ENCODE measurements around the gene RANGAP1. TPM values are rescaled to one million over a fixed set of nuclear protein-coding genes. Genes with fewer than 3 reads are reported as not detected.
"Not testable (repeated sequence)": the region's sequence is repeated elsewhere in the genome, so short reads cannot be mapped to it uniquely, and the experiment has no call there.

RANGAP1 gene
- total RNA-seq, 4 donors from 2014 or later = 18.7 to 38.7 (median 35.6) TPM

DNA sequence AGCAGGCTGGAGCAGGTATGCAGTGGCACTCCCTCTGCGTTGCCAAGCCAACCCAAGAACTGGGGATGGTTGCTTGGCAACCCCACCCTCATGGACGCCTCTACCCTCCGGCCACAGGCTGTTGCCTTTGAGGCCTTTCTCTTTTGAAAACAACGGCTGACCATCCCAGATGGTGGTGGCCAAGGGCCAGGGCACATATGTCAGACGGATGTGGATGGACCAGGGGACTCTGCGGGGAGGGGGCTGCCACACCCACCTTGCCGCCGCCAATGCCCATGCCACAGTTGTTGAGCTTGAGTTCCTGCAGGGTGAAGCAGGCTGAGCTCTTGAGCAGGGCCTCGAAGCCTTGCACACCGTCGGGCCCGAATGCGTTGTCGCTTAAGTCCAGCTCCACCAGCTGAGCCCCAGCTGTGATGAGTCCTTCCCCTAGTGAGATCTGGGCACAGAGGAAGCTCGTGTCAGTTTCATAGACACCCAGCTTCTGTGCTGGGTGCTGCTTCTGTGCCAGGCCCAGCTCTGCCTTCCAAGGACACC, 21.5 kb downstream of the RANGAP1 start:
- Histone ChIP-seq H3K27ac (no peak overlapping the region), H3K27me3 (no peaks in the 10 kb centered on the region), H3K9me3 (no peaks in the 10 kb centered on the region), H3K4me1 (no peaks in the 10 kb centered on the region), H3K4me3 (no peak overlapping the region), H3K36me3 (no peaks in the 10 kb centered on the region)
- TF ChIP-seq CTCF (IDR thresholded peaks at IDR 0.05) (no peak), POLR2A (IDR thresholded peaks at IDR 0.05) (no peak)
- intact Hi-C loops (cut with DNase I; ENCODE audit: low total_unique reads) = no loop called here
- DNase-seq = no peak

DNA sequence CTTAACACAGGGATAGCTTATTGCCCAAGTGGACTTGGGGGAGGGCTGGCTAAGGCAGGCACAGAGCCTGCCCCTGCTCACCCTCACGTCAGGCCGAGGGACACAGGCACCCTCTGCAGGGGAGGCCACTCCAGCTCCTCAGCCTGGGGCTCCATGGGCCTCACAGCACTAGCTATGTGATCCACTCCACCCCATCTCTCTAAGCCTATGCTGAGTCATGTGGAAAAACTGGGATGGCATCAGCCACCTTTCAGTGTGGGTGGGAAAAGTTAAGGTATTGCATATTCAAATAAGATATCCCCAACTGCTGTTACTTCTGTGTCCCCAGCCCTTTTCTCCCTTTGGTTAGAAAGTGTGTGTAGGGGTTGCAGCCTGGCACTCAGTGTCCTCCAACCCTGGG, 22.3 kb downstream of the RANGAP1 start:
- Histone ChIP-seq H3K27me3 (no peaks in the 10 kb centered on the region), H3K4me3 (no peak overlapping the region), H3K36me3 (no peaks in the 10 kb centered on the region), H3K9me3 (no peaks in the 10 kb centered on the region), H3K4me1 (no peaks in the 10 kb centered on the region), H3K27ac (no peak overlapping the region)
- TF ChIP-seq POLR2A (IDR thresholded peaks at IDR 0.05) (no peak), CTCF (IDR thresholded peaks at IDR 0.05) (no peak)
- DNase-seq = no peak
- intact Hi-C loops (cut with DNase I; ENCODE audit: low total_unique reads) = no loop called here

DNA sequence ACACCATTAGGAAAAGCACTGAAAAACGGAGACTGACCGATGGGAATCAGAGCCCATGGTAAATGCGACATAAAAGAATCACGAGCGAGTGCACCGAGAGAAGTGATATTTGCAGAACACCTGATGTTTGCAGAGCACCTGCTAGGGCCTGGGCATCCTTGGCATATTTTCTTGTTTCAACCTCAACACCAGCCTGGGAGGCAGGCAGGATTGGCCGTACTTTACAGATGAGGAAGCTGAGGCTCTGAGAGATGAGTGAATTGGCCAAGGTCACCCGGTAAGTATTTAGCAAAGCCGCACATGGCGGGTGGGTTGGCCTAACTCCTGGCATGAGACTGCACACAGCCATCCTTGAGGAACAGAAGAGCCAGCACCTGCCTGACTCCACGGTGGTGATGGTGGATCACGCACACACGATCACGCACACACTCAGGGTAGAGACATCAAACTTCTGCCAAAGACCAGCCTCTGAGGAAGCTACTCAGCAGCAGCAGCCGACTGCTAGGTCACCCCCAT, 23.7 kb downstream of the RANGAP1 start:
- TF ChIP-seq CTCF (IDR thresholded peaks at IDR 0.05) (no peak), POLR2A (IDR thresholded peaks at IDR 0.05) (no peak)
- Histone ChIP-seq H3K36me3 (no peaks in the 10 kb centered on the region), H3K27ac (no peak overlapping the region), H3K27me3 (no peaks in the 10 kb centered on the region), H3K4me1 (no peaks in the 10 kb centered on the region), H3K4me3 (no peak overlapping the region), H3K9me3 (no peaks in the 10 kb centered on the region)
- DNase-seq = no peak
- intact Hi-C loops (cut with DNase I; ENCODE audit: low total_unique reads) = no loop called here

DNA sequence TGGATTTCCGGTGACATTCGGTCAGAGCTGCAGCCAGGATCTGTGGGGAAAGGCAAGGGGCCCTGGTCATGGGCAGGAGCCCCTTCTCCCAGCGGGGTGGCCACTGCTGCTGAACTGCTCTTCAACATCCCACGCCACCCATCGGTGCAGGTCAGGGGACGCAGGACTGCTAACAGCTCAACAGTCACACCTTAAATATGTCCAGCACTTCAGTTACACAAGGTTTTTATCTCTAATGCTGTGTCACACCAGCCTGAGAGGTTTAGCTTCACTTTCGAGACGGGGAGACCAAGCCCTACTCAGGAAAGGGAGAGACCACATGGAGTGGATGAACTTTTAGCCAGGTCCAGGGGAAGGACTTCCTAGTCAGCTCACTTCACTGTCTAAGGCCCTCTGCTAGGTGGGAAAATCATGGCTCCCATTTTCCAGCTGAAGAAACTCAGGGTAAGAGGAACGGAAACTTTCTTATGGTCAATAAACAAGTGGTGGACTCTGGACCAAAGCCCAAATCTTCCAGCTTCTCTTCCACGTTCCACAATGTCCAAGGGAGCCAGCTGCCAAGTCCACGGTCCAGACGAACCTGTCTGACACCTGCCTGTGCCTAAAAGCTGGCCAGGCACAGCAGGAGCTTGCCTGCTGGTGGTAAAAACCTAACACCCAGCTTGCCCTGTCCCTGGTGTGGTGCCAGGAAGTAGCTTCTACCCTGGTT, 24.3 kb downstream of the RANGAP1 start:
- Histone ChIP-seq H3K4me3 (no peak overlapping the region), H3K27me3 (no peaks in the 10 kb centered on the region), H3K27ac (no peak overlapping the region), H3K36me3 (no peaks in the 10 kb centered on the region), H3K4me1 (no peaks in the 10 kb centered on the region), H3K9me3 (no peaks in the 10 kb centered on the region)
- DNase-seq = no peak
- TF ChIP-seq POLR2A (IDR thresholded peaks at IDR 0.05) = no peak
- no peak for TF ChIP-seq CTCF (IDR thresholded peaks at IDR 0.05)
- intact Hi-C loops (cut with DNase I; ENCODE audit: low total_unique reads) = no loop called here

DNA sequence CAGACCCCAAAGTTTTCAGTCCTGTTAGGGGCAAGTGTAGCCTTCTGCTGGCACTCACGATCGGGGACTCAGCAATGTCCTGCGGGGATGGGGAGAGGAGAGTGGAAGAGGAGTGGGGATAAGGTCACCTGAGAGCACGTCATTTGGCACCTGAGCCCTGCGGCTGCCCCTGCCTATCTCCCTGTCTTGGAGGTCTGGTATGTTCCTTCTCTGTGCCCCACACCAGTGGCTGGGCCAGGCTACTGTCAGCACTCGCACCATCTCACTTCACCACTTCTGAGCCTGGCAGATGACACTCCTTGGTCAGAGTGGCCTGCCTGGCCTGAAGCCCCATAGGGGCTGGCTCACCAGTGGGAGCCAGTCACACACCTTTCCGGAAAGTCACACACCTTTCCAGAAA, 25.1 kb downstream of the RANGAP1 start:
- H3K27ac ChIP-seq = no peak overlapping the region
- no peak overlapping the region for H3K4me3 ChIP-seq
- no peak for TF ChIP-seq POLR2A (IDR thresholded peaks at IDR 0.05)
- TF ChIP-seq CTCF (IDR thresholded peaks at IDR 0.05) = no peak
- DNase-seq = no peak
- no peaks in the 10 kb centered on the region for H3K4me1 ChIP-seq
- intact Hi-C loops (cut with DNase I; ENCODE audit: low total_unique reads) = no loop called here
- no peaks in the 10 kb centered on the region for H3K9me3 ChIP-seq
- no peaks in the 10 kb centered on the region for H3K36me3 ChIP-seq
- H3K27me3 ChIP-seq = no peaks in the 10 kb centered on the region

DNA sequence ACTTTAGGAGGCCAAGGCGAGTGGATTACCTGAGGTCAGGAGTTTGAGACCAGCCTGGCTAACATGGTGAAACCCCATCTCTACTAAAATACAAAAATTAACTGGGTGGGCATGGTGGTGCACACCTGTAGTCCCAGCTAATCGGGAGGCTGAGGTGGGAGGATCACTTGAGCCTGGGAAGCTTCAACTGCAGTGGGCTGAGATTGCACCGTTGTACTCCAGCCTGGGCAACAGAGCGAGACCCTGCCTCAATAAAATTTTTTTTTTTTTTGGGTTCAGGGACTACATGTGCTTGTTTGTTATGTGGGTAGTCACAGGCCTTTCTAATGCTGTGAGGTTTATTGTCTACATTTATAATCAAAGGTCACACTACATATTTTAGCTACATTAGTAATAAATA, 26.2 kb downstream of the RANGAP1 start:
- DNase-seq; intact Hi-C loops (cut with DNase I; ENCODE audit: low total_unique reads); H3K27ac ChIP-seq; H3K9me3 ChIP-seq; H3K36me3 ChIP-seq; H3K4me1 ChIP-seq; H3K4me3 ChIP-seq; H3K27me3 ChIP-seq: not testable (repeated sequence)
